HG03064 (cell line): ENCODE data around the gene FCN3.

ENCODE experiments used
- ATAC-seq: cut with Tn5 transposase; IDR thresholded peaks from one replicate; pipeline ENCODE4 v1.9.1; 2021; ENCODE audit warnings: low read depth; ENCODE audit not compliant: unreplicated experiment

Gene FCN3

GRCh38 chr1:27361044-27361402 is 13.6 kb downstream of the FCN3 start:
- ATAC-seq: no peak

DNA sequence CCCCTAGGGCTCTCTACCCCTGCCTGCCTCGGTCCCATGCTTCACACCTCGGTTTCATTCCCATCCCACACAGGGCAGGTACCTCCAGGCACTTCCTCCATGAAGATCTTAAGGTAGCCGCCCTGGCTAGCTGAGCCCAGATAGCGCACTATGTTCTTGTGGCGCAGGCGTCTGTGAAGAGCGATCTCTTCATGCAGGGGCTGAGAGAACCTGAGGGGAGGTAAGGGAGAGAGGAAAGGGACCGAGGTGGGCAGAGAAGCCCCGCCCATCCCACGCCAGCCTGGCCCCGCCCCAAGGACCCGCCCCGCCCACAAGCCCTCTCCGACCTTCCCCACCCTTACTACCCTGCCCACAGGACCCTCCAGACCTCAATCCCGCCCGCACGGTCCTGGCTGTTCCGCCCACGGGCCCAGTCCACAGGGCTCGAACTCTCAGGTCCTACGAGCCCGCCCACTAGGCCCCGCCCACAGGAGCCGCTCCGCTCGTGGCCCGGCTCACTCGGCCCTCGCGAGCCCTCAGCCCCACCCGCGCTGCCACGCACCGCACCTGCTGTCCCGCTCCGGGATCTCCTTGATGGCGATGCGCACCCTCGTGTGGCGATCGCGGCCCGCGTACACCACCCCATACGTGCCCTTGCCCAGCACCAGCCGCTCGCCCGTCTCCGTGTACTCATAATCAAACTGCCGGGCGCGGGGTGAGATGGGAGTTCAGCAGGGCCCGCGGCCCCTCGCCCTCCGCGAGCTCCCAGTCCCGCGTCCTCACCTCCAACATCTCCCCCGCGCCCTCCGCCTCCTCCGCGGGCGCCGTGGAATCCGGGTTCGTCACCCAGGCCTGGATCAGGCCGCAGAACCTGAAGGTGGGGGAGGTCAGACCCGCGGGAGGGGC is 14.2 kb downstream of the FCN3 start:
- ATAC-seq: no peak

- no peak for ATAC-seq
These were observed 14.8 kb downstream of the FCN3 start for GRCh38 chr1:27359822-27360158.

- no peak for ATAC-seq
These were observed 15.7 kb downstream of the FCN3 start for GRCh38 chr1:27358928-27359313.

GRCh38 chr1:27358038-27358927 is 16.3 kb downstream of the FCN3 start:
- ATAC-seq: no peak

DNA sequence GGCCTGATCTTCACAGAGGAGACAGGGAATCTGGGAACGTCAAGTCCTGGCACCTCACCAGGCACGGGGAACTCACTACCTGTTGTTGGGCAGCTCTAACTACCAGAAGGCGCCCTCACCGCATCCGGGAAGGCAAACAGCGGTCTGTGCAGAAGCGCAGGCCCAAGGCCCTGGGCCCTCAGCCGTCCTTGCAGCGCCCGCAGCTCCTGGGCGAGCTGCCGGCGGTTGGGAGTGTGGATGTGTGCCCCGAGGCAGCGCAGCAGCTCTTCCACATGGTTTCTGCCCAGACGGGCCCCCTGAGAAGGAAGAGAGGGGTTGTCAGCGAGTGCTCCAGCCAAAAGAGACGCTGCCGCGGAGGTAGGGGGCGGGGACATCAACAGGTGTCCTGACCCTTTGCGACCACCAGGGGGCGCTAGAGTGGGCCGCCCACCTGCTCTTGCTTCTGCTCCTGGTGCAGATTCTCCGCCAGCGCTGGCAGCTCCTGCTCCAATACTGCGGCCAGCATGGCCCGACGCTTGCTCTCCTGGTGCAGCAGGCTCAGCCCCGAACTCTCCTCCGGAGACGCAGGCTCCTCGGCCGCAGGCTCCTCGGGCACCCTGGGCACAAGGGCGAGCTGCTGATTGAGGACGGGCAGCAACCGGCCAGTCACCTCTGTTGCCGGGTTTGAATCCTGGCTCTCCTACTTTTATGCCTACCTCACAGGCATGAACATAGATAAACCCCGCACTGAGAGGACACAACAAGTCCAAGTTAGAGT is 17.2 kb downstream of the FCN3 start:
- no peak for ATAC-seq

DNA sequence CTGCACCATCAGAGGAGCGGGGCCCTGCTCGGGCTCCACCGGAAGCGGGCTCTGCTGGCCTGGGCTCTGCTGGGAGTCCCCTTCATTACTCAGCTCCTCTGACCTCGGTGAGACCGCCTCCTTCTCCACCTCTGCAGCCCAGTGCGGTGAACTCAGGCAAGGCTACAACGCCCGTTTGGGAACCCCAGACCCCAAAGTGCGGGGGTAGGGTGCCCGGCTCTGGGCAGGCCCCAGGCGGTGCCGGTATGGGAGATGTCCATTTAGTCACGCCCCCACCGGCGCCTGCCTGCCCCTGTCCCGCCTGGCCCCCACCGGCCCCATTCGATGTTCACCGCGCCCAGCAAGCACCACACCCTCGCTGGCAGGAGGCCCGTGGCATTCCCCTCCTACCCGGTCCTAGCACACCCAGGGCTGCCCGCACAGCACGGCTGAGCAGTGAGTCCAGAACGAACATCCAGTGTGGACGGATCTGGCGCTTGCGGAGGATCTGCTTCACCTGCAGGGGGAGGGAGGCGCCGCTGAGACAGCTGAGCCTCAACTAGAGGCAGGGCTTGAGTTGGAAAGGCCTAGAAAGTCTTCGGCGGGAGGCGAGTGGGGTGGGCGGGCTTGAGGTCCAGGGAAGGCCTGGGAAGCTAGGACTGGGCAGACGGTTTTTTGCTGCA is 17.9 kb downstream of the FCN3 start:
- no peak for ATAC-seq

GRCh38 chr1:27356277-27356618 is 18.4 kb downstream of the FCN3 start:
- ATAC-seq: no peak

- no peak for ATAC-seq
These were observed 18.9 kb downstream of the FCN3 start for GRCh38 chr1:27355683-27356082.

GRCh38 chr1:27353629-27354028 is 21.0 kb downstream of the FCN3 start:
- ATAC-seq: no peak

GRCh38 chr1:27353166-27353565 is 21.5 kb downstream of the FCN3 start:
- ATAC-seq: no peak

DNA sequence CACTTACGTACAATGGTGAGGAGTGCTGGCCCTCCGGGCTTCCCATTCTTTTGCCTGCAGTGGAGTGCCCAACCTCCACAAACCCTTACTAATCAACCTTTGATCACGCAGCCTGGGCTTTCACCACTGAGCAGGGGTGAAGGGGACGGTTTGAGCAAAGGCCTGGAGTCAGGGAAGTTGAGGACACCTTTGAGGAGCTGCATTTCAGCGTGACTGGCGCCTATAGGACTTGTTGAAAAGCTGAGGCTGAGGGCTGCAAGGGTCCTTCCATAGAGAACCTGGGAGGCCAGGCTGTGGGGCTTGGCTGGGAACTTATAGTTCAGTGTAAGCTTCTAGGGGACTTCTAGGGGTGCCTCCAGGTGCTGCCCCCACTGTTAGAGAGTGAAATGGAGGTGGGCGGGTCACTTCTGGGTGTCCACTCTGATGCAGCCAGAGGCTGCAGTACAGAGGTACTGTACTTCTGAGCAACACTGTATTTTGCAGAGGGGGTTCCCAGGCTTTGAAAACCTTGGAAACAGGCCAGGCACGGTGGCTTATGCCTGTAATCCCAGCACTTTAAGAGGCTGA is 23.0 kb downstream of the FCN3 start:
- ATAC-seq: no peak

DNA sequence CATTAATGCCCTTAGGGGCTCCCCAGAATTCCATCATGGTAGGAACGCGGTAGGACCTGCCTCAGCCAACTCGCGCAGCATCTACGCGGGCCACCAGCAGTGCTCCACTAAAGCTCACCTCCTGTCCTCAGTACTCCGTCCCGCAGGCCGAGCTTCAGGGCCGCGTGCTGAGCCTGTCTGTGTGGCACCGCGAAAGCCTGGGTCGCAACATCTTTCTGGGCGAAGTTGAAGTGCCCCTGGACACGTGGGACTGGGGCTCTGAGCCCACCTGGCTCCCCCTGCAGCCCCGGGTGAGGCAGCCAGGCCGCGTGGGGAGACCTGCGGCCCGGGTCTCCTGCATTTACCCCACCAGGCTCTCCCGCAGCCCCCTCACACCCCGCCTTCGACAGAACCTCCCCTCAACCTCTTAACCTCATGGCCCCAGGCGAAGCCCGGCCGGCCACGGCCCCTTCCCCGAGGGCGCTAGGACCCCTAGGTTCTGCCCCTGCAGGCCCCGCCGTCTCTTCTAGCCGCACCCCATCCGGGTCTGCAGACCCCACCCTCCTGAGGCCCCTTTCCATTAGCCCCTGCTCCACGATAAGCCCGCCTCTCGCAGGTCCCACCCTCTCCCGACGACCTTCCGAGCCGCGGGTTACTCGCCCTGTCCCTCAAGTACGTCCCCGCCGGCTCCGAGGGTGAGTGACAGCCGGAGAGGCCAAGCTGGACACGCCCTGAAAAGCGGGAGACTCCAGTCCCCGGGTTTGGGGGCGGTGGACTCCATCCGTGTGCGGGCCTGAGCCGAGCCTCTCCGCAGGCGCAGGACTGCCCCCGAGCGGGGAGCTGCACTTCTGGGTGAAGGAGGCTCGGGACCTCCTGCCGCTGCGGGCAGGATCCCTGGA is 23.7 kb downstream of the FCN3 start:
- ATAC-seq: no peak

DNA sequence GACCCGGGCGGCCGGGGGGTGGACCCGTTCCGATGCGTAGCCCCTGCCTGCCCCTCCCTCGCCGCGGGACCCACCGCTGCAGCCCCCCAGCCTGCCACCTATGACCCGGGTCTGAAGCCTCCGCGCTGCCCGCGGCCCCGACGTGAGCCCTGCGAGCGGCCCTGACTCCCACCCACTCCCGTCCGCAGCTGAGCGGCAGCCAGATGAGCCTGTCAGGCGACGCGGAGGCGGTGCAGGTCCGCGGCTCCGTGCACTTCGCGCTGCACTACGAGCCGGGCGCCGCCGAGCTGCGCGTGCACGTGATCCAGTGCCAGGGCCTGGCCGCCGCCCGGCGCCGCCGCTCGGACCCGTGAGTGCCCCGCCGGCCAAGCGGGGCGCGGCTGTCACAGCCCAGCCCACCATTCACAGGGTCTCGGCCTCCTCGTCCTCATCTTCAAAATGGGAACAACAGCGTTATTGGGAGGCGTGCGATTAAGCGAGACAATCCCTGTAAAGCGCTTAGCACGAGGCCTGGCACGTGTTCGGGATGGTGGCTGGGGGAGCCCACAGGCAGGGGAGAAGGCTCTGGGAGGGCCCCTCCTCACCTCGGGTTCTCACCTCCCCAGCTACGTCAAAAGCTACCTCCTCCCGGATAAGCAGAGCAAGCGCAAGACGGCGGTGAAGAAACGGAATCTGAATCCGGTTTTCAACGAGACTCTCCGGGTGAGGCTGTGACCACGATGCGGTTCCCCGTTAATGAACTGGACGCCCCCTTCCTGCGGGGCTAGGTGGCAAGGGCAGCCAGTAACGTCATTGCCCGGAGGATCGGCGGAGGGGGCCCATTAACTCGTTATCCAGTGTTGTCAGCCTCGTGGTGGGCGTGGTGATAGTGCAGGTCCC is 24.6 kb downstream of the FCN3 start:
- no peak for ATAC-seq

DNA sequence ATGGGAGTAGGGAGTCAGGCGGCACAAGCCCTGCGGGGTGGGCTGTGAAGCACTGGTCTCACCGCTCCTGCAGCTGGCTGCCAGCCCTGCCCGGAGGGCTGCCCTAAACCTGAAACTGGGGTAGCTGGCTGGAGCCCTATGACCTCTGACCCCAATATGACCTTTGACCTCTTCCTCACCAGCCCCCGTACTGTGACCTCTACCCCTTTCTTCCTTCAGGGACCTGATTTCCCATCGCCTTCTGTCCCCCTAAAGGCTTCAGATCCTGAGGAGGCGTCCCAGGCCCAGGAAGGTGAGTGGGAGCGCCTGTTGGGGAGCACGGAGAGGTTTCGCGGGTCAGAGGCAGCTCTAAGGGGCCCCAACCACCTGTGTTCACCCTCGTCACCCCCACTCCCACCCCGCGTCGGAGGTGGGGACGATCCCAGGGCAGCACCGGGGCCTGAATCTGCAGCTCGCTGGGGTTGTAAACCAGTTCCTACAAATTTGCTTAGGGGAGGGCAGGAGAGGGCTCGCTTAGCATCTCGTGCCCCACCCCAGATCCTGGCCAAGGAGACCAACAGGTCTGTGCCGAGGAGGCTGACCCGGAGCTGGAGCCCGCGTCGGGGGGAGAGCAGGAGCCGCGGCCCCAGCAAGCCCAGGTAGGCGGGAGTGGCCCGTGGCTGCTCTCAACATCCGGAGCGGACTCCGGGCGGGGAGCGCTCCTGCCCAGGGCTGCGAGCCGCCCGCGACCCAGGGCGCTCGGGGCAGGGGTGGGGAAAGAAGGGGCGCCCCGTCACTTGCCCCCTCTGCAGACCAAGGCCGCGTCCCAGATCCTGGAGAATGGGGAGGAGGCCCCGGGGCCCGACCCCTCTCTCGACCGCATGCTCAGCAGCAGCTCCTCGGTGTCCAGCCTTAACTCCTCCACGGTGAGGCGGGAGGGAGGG is 25.5 kb downstream of the FCN3 start:
- no peak for ATAC-seq

DNA sequence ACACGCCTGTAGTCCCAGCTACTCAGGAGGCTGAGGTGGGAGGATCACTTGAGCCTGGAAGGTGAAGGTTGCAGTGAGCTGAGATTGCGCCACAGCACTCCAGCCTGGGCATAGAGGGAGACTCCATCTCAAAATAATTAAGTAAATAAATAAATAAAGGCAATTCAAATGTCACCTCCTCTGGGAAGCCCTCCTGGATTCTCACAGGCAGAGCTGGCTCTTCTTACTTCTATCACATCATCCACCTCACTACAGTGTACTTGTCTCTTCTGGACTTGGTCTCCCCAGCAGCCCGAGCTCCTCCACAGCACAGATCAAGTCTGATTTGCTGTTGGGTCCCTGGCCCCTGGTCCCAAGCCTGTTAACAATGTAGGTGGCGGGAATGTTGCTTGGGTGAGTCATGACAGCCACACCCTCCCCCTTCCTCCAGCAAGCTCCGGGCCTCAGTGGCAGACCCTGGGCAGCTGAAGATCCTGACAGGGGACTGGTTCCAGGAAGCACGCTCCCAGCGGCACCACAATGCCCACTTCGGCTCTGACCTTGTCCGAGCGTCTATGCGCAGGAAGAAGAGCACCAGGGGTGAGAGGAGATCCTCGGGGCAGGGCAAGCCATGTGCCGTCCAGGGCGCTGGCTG is 27.5 kb downstream of the FCN3 start:
- ATAC-seq: no peak

DNA sequence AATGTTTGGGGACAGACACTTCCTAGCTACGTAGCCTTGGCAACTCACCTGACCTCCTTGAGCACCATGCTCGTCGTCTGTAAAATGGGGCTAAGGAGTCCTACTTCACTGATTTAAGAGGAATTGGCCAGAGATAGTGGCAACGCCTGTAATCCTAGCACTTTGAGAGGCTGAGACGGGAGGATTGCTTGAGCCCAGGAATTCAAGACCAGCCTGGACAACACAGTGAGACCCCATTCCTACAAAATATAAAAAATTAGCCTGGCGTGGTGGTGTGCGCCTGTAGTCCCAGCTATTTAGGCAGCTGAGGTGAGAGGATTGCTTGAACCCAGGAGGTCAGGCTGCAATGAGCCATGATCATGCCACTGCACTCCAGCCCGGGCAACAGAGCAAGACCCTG is 28.3 kb downstream of the FCN3 start:
- ATAC-seq: no peak
